ENCODE measurements around the gene APOBEC4. TPM values are rescaled to one million over a fixed set of nuclear protein-coding genes. Genes with fewer than 3 reads are reported as not detected.

APOBEC4 gene
- total and polyA plus RNA-seq, 10 of the 15 experiments (the other 5 are each of a cell fraction or from before 2014, with no cell fraction given), result 0.04 to 0.25 (median 0.06) TPM; not detected in 5

DNA sequence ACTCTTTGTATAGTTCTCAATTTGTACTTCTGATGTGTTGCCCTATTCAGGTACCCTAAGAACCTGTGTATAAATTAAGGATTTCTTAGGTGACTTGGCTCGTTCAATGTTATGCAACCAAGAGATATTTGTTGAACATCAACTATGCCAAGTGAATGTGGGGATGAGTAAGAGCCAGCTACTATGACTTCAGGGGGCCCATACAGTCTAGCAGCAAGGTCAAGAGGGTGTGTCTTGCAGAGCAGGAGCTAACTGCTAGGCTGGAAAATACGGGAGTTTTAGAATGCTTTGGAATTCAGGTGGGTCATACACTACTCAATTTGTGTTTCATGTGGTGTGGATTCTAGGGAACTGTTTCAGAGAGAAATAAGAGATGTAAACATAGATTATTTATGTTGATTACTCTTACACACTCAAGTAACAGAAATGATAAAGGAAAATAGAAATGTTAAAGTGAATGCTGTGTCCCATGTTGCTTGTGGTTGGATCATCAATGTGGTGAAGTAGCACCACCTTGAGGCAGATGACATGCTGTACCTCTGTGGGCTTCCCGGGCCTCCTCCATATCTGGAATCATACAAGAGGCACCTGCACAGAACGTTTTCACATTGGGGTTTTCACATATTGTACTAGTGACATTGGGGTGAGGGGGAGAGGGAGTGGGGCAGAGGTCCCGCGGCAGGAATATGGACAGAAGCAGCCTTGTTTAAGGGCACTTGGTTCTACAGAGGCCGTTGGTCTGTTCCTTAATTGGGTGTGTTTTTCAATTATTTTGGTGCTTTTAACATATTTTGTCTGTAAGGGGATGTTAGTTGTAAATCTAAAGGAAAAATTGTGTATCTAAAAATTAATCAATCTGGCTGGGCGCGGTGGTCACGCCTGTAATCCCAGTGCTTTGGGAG, 30.0 kb downstream of the APOBEC4 start (continued):
- TF ChIP-seq MYC (IDR thresholded peaks at IDR 0.05; ENCODE audit: insufficient read depth, insufficient read length, insufficient replicate concordance, low read length, severe bottlenecking) (no peak), BCLAF1 (IDR thresholded peaks at IDR 0.05) (no peak), E2F4 (IDR thresholded peaks at IDR 0.05; ENCODE audit: low read depth, low read length) (no peak), PML (IDR thresholded peaks at IDR 0.05; ENCODE audit: low read length) (peak; percentile 26; the same call in 1 of the 2 replicates), ATF2 (IDR thresholded peaks at IDR 0.05; ENCODE audit: low read length) (no peak), WRNIP1 (IDR thresholded peaks at IDR 0.05; ENCODE audit: borderline replicate concordance, low read depth, low read length) (no peak), IKZF2 (IDR thresholded peaks at IDR 0.05) (no peak), ZBED1 (IDR thresholded peaks at IDR 0.05; ENCODE audit: borderline replicate concordance) (0 out of 2 replicates have a peak, but pooled peaks have one; percentile 54), RBBP5 (conservative IDR thresholded peaks at IDR 0.05) (no peak), HDAC6 (IDR thresholded peaks at IDR 0.05; ENCODE audit: unreplicated experiment) (no peak), RAD21 (IDR thresholded peaks at IDR 0.05; ENCODE audit: insufficient read depth, low read depth, low read length) (peak; percentile 86), SUZ12 (IDR thresholded peaks at IDR 0.05; ENCODE audit: unreplicated experiment) (no peak), PRDM15 (CRISPR knock-in tag; IDR thresholded peaks at IDR 0.05) (no peak), MTA2 (IDR thresholded peaks at IDR 0.05; ENCODE audit: low read depth) (no peak)
- TF ChIP-seq, protein P1, sequence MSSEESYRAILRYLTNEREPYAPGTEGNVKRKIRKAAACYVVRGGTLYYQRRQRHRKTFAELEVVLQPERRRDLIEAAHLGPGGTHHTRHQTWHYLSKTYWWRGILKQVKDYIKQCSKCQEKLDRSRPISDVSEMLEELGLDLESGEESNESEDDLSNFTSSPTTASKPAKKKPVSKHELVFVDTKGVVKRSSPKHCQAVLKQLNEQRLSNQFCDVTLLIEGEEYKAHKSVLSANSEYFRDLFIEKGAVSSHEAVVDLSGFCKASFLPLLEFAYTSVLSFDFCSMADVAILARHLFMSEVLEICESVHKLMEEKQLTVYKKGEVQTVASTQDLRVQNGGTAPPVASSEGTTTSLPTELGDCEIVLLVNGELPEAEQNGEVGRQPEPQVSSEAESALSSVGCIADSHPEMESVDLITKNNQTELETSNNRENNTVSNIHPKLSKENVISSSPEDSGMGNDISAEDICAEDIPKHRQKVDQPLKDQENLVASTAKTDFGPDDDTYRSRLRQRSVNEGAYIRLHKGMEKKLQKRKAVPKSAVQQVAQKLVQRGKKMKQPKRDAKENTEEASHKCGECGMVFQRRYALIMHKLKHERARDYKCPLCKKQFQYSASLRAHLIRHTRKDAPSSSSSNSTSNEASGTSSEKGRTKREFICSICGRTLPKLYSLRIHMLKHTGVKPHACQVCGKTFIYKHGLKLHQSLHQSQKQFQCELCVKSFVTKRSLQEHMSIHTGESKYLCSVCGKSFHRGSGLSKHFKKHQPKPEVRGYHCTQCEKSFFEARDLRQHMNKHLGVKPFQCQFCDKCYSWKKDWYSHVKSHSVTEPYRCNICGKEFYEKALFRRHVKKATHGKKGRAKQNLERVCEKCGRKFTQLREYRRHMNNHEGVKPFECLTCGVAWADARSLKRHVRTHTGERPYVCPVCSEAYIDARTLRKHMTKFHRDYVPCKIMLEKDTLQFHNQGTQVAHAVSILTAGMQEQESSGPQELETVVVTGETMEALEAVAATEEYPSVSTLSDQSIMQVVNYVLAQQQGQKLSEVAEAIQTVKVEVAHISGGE (CRISPR knock-in tag; IDR thresholded peaks at IDR 0.05), result no peak
